Measurements from ENCODE around the gene KLHL29.

The KLHL29 gene

GRCh38 chr2:23399674-23400261 lies 14.8 kb downstream of the KLHL29 start:
- no peak for DNase-seq

GRCh38 chr2:23400703-23401102 lies 15.7 kb downstream of the KLHL29 start:
- DNase-seq: no peak

DNA sequence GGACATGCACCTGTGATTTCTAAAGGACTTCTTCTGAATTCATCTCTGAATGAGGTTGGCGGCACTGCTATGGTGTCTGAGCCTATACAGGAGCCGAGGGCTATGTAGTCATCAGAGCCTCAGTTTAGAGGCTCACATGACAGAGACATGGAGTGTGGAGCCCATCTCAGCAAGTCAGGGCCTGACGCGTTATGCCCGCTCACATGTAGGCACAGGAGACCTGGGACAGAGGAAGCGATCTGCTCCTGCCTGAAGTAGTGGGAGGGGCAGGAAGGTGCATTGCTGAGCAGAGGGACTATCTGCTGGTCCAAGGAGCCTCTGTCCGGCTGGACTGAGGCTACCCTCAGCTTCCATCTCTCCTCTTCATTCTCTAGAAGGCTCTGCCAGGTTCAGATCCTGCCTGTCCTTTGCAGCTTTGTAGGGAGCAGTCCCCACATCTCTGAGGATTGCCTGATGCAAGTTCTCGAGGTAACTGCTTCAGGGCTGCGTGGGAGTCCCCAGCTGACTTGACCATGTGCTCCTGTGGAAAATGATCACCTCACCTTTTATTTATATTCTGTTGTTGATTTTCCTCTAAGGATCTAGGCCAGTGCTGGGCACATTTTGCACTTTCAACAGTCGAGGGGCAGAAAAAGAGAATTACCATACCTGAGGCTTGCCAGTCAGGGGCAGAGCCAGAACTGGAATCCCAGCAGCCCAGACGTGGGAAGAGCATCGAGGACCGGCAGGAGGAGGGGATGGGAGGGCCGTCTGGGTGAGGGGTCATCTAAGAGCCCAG lies 16.6 kb downstream of the KLHL29 start:
- no peak for DNase-seq

DNA sequence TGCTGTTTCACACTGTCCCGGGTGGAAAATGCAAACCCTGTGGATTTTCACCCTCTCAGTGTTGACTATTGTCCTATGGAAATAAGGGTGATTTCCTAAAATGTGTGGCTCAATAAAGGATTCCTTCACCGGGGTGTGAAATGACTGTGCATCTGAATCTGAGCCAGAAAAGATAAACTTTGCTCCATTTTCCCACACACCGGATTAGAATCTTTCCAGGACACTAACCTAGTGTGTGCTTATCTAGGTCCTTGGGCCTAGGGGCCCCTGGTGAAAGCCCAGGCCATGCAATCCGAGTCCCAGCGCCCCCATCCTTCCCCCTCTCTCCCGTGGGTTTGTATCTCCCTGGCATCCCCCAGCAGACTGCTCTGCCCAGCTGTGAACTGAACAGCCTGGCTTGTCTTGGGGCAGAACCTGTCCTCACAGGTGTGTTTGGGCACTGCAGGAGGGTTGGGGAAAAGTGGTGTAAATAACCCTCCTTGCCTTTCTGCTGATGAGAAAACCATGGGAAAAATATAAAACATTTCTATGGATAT lies 17.3 kb downstream of the KLHL29 start:
- no peak for DNase-seq

GRCh38 chr2:23404426-23404825 lies 19.4 kb downstream of the KLHL29 start:
- peak; percentile 94 for DNase-seq

GRCh38 chr2:23409248-23409647 lies 24.3 kb downstream of the KLHL29 start:
- no peak for DNase-seq

DNA sequence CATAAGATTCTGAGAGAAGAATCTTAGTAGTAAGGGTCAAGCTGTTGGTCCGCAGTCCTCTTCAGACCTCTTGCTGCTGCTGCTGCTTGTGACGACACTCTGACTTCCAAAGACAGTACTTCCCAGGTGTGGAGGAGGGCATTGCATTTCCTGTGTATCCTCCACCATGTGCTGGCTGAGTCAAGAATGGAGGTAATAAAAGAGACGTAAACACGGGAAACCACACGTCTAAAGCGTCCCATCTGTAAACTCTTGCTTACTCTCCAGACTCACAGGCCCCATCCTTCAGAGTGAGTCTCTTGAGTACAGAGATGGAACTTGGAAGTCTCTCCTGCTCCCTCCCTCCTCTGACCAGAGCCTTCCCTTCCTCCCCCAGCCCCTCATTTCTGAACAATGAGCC lies 25.6 kb downstream of the KLHL29 start:
- DNase-seq: peak; percentile 45

GRCh38 chr2:23411752-23412431 lies 26.9 kb downstream of the KLHL29 start:
- DNase-seq: peak; percentile 96

GRCh38 chr2:23412556-23413155 lies 27.7 kb downstream of the KLHL29 start:
- peak; percentile 76 for DNase-seq

- DNase-seq: no peak
Observed at GRCh38 chr2:23413641-23414040, 28.7 kb downstream of the KLHL29 start.

- DNase-seq: no peak
Observed at GRCh38 chr2:23414106-23414505, 29.1 kb downstream of the KLHL29 start.

- DNase-seq: peak; percentile 76
Observed at GRCh38 chr2:23414871-23415270, 29.9 kb downstream of the KLHL29 start.

DNA sequence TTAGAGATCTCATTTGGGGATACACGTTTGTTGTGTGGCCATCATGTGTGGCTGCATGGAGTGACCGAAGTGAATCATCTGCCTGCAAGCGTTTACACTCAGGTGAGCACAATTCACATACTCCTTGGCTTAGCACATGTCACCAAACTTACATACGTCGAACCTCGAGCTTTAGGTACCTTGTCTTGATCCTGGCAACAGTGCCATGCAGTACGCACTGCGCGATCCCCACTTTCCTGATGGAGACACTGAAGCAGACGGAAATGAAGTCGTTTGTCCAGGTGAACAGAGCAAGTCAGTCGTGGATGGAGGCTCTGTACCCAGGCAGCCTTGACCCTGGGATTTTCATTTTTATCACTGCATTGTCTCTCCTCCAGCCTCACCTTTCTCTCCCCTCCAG lies 32.3 kb downstream of the KLHL29 start:
- no peak for DNase-seq

- DNase-seq: no peak
Observed at GRCh38 chr2:23418056-23418455, 33.1 kb downstream of the KLHL29 start.

DNA sequence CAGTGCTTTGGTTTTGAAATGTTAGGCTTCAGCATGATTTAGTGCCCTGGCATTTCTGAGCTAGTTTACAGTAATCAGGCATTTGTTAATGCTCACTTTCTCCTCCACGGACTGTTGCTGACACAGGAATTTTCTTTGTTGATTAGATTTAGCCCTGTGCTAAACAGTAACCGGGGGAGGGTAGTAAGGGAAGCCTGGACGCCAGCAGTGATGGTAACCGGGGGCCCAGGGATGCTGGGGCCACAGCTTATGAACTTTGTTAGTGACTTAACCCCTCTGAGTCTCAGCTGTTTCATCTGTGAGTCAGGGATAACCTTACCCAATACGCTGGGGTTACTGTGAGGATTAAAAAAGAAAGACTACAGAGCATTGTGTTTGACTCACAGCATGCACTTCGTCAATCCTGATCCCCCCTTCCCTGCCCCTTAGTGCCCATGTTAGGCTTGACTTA lies 33.5 kb downstream of the KLHL29 start:
- peak; percentile 96 for DNase-seq

GRCh38 chr2:23419171-23420090 lies 34.5 kb downstream of the KLHL29 start:
- DNase-seq: peak; percentile 64

GRCh38 chr2:23420091-23420839 lies 35.3 kb downstream of the KLHL29 start:
- DNase-seq: no peak

- no peak for DNase-seq
Observed at GRCh38 chr2:23420840-23421476, 36.0 kb downstream of the KLHL29 start.

DNA sequence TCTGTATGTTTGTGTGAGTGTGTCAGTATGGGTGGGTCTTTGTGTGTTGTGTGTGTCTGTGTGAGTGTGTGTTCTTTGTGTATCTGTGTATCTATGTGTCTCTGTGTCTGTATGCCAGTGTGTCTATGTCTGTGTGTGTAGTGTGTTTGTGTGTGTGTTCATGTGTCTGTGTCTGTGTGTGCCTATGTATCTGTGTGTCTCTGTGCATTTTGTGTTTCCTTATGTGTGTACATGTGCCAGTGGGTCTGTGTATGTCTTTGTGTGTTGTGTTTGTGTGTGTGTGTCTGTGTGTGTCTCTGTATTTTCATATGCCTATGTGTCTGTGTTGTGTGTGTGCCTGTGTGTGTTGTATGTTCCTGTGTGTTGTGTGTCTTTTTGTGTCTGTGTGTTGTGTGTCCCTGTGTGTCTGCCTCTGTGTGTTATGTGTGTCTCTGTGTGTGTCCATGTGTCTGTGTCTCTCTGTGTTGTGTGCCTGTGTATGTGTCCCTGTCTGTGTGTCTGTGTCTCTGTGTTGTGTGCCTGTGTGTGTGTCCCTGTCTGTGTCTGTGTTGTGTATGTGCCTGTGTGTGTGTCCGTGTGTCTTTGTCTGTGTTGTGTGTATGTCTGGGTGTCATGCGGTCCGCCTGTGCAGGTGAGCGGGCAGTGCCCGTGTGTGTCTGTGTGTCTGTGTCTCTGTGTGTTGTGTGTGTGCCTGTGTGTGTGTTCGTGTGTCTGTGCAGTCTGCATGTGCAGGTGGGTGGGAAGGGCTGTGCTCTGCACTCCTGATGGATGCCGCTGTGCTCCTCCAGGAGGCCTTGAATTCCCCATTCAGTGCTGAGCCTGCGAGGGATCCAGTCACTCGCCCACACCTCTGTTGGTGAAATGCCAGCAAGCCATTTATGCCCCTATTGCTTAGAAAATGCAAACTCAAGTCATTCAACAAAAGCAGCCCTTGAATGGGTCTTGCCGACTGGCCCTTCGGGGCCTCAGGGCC lies 37.4 kb downstream of the KLHL29 start:
- no peak for DNase-seq

Data from HCEC 1CT (cell line).